KBM-7 (cell line): ENCODE results near the gene CUL3.
A peak's percentile ranks its signal among the peaks of the same experiment; 100 is the strongest.
"Not testable (repeated sequence)": the region's sequence is repeated elsewhere in the genome, so short reads cannot be mapped to it uniquely, and the experiment has no call there.

Source experiments
- DNase-seq: peaks from one replicate; pipeline ENCODE4 v3.0.0-alpha.2; 2015
- in situ Hi-C: fragments of 300-500 bp; cut with MboI; formaldehyde crosslinking; loops from 2 replicates; pipeline ENCODE4 v1.14.3; 2020; ENCODE audit warnings: low sequenced_read_pairs, low pct_unique_long_range_greater_than_20kb, mixed read lengths

CUL3 gene

DNA sequence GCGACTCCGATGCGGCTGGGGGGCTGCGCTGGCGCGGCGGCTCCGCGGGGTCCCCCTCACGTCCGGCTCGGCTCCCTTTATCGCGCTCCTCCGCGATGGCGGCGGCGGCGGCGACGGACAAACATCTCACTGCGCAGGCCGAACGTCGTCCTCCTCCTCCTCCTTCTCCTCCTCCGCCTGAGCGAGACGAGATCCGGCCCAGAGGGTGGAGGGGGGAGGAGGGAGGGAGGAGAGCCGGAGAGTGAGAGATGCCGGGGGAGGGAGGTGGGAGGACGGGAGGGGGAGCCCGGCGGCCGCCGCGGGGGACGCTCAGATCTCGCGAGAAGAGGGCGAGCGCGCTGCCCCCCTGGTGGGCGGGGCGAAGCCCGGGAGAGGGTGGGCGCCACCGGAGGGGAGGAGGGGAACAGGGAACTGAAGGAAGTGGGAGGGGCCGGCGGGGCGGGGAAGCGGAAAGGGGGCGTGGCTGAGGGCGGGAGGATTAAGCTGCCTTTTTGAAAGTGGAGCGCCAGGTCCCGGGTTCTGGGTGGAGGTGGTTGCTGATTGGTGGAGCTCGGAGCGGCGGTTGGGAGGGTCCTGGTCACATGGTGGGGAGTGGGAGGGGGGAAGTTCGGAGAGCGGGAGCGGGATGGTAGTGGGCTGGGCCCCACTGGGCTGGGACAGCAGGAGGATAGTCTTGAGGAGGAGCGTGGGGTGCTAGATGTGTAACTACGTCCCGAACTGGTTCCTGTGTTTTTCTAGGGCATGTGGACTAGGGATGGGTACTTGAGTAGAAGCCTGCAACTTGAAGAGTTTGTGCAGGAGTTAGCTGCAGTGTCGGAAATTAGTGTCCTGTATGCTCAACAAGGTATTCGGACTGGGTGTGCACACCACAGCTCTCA, at the start of gene CUL3:
Gene CUL3 (minus strand): TSS at position 153 of the 878 bp plus-strand sequence. CDS start 354 bp downstream, outside the sequence.
- in situ Hi-C loops, result no loop called here

DNA sequence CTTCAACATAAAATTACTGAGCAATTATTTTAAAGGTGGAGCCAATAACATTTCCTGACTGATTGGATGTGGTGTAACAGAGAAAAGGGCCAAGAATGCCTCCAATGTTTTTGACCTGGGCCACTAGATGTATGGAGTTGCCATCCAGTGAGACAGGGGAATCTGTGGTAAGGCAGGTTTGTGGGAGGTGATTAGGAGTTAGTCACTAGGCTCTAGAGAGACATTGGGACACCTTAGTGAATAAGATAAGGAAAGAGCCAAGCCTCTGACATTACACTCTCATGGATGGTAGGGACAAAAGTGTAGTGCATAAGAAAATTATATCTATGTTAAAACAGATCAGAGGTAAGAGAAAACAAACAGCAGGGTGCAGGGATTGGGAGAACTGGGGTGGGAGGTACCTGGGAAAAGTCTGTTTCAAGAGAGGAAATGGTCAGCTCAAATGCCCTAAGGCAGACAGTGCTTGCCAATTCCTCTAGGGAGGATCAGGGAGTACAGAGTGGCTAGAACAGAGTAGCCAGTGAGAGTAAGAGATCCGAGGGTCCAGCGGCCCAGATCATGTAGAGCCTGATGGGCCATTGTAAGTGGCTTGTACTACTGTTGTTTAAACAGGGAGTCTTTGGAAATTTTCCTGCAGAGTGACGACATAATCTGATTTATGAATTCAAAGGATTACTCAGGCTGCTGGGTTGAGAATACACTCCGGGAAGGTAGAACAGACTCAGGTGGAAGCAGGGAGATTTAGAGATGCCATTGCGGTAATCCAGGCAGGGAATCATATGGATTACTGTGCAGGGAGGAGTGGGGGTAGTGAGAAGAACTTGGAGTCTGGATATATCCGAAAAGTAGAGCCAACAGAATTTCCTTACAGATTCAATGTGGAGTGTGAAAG, 45.7 kb upstream of the CUL3 start:
- in situ Hi-C loops, result no loop called here
- no peak for DNase-seq

More for the DNA sequence above, at the start of gene CUL3:
- DNase-seq, result peak; percentile 97

DNA sequence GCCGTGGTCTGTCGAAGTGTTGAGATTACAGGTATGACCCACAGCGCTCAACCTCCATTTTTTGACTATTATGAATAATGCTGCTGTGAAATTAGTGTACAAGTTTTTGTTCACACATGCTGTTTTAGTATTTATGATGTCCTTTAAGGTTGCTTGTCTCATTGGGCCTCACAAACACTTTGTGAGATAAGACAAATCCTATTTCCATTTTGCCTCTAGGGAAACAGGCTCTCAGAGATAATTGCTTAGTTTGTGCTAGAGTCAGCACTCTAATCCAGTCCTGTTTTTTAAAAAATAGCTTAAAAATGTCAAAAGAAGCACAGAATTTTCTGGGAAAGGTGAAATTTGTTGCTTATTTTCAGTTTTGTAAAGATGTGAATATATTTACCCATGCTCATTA, 43.3 kb upstream of the CUL3 start:
- no peak for DNase-seq
- in situ Hi-C loops, result no loop called here

DNA sequence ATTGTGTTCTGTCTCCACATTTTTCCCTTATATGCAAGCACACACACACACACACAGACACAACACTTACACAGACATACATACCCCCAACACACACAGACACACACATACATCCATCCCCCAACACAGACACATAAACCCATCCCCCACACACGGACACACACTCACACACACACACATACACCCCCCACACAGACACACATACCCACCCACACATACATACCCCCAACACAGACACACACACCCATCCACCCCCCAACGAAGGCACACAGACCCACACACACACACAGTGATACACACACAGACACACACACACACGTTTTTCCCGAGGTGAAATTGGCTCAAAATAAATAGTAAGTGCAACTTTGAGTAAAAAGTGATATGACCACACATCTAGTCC, 41.6 kb upstream of the CUL3 start:
- in situ Hi-C loops, result no loop called here
- DNase-seq, result no peak

DNA sequence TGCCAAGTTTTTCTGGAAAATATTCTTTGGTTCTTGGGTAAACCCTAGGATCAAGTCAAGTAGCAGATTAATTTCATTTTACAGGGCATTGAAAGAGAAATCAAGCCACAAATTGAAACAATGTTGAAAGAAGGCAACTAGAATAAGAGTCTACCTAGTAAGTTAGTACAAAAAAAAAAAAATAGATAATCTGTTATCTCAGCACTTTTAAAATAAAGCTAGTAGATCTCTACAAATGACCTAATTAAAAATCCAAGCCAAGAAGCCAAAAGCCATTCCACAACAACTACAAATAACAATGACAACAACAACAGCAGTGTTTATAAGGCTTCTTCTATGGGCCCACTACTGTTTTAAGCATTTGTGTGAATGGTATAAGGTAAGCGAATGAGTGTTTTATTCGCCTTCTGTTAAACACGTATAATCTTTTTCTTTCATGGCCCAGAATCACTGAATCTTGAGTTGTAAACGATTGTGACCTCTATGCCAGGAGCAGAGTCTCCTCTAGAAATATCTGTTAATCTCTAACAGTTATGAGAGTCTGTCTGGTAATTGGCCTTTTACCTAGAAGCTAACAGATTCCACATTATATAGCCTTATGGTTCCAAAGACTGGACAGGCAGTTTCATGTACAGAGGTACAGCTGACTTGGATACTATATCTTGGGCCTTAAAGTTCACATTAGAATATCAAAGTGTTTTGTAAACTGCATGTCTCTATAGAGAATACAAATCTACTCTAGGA, 28.6 kb upstream of the CUL3 start:
- no peak for DNase-seq
- in situ Hi-C loops, result no loop called here

DNA sequence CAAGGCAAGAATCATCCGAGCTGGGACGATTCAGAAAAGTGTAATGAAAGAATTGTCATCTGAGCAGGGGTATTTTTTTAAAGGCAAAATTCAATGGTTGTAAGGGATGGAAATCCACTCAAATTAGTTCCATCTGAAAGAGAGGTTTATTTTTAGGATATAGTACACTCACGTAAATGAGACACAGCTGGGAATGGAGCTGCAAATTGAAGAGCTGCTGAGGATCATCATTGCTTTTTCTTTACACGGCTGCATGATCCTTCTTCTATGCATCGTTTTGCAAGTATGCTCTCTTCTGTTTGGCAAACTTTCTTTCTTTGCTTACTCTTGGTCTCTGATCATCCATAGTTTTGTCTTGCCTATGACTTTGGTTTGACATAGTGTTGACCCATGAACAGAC, 27.4 kb upstream of the CUL3 start:
- in situ Hi-C loops, result no loop called here

DNA sequence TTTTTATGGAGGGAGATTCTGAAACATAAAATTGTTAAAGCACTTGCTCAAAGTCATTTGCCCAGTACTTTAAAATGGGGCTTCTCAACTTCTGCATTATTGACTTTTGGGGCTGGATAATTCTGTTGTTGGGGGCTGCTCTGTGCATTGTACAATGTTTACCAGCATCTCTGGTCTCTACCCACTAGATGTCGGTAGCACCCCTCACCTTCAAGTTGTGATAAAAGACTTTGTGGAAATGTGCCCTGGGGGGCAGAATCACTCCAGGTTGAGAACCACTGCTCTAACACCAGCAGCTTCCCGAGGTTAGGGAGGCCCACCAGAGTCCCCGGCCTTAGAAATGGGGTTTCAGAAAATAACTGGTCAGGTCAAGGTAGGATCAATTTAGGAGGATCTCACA, 26.8 kb upstream of the CUL3 start:
- in situ Hi-C loops, result no loop called here
- no peak for DNase-seq

More for the DNA sequence above, 27.4 kb upstream of the CUL3 start:
- DNase-seq, result no peak

DNA sequence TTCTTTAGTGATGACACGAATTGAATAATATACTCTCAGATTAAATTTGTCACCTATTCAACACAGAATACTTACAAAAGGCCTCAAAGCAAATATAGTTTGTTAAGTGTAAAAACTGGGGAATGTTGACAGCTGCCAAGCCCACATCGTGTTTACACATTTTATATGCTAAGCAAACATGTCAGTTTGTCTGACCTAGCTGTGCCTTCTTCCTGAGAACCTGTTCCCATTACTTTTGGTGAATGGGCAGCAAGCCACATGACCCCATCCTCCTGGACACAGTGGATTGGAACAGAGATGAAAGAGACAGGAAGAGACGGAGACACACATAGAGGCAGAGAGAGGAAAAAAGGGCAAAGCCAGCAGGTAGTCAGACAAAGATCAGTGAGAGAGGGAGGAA, 22.9 kb upstream of the CUL3 start:
- DNase-seq, result no peak
- in situ Hi-C loops, result no loop called here

DNA sequence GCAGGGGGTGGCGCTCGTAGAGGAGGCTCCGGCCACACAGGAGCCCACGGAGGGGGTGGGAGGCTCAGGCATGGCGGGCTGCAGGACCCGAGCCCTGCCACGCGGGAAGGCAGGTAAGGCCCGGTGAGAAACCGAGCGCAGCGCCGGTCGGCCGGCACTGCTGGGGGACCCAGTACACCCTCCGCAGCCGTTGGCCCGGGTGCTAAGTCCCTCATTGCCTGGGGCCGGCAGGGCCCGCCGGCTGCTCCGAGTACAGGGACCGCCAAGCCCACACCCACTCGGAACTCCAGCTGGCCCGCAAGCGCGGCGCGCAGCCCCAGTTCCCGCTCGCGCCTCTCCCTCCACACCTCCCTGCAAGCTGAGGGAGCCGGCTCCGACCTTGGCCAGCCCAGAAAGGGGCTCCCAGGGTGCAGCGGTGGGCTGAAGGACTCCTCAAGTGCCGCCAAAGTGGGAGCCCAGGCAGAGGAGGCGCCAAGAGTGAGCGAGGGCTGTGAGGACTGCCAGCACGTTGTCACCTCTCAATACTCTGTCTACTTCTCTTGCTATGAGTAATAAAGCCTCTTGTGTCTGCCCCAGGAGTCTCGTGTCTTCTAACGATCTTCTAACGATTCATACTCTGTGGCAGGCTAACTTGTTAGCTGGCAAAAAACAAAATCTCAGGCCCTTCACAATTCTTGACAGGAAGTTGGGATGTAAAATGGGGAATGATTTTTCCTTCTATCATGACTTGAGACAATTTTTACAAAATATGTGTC, 18.8 kb upstream of the CUL3 start:
- DNase-seq, in situ Hi-C loops: not testable (repeated sequence)

DNA sequence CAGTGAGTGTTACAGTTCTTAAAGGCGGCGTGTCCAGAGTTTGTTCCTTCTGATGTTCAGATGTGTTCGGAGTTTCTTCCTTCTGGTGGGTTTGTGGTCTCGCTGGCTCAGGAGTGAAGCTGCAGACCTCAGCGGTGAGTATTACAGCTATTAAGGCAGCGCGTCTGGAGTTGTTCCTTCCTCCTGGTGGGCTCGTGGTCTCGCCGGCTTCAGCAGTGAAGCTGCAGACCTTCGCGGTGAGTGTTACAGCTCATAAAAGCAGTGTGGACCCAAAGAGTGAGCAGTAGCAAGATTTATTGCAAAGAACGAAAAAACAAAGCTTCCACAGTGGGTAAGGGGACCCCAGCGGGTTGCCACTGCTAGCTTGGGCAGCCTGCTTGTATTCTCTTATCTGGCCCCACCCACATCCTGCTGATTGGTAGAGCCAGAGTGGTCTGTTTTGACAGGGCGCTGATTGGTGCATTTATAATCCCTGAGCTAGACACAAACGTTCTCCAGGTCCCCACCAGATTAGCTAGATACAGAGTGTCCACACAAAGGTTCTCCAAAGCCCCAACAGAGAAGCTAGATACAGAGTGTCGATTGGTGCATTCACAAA, 17.7 kb upstream of the CUL3 start:
- peak; percentile 67 for DNase-seq

DNA sequence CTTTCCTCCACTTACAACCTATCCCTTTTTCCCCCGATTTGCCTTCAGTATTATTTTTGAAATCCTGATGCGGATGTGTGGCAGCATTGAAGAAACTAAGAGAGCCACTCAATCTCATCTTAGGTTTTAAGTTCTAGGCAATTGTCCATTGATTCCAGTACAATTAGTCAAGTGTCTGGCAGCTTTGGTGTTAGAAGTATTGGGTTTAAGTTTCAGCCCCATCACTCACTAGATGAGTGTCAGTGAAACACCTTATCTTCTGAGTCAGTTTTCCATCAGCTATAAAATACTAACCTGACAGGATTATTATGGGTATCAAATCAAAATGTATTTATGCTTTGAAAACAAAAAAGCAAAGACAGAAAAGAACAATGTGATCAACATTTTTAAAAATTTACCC, 16.8 kb upstream of the CUL3 start:
- in situ Hi-C loops, result no loop called here
- no peak for DNase-seq

More for the DNA sequence above, 17.7 kb upstream of the CUL3 start:
- in situ Hi-C loops, result not testable (repeated sequence)

DNA sequence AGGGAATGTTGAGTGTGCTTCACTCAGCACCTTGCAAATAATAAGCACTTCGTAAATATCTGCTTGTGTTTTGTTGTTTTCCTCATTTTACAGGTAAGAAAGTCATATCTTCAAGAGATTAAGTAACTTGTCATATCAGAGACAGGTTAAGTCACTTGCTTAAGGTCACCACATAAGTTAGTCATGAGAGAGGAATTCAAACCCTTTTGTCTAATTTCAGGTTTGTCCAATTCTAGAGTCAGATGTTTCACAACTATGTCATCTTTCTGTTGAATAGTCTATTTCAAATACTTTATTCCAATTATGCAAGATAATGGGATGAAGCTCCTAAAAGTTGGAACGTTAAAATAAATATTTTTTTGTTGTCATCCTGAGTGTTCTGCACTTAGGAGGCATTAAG, 13.5 kb upstream of the CUL3 start:
- DNase-seq, result no peak
- in situ Hi-C loops, result no loop called here

DNA sequence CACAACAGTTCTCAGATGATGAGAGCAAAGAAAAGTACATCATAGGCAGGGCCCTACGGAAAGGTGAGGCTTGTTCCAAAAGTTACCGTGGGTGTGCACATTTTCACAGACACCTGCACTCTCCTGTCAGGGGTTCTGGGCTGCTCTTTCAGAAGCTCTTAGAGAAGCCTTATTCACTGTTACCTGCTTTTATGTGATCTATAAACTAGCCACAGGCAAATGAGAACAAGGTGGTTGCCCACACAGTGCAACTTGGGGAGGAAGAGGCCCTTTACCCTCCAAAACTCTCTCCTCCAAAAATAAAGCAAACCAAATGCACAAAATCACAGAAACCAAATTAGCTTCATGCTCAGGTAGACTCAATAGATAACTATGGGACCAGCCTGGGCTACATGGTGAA, 11.1 kb upstream of the CUL3 start:
- in situ Hi-C loops, result no loop called here
- no peak for DNase-seq

DNA sequence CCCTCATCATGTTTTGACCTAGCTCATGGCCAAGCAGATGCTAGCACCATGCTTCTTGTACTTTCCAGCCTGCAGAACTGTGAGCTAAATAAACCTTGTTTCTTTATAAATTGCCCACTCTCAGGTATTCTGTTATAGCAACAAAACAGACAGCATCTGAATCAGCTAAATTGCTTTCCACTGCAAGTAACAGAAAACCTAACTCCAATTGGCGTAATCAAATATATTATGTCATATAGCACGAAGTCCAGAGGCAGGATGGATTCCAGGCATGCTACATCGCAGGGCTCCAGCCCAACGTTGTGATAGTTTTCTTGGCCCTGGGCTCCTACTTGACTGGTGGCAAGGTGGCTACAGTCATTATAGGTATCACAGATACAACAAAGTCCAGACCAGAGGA, 10.4 kb upstream of the CUL3 start:
- in situ Hi-C loops, result no loop called here
- no peak for DNase-seq

DNA sequence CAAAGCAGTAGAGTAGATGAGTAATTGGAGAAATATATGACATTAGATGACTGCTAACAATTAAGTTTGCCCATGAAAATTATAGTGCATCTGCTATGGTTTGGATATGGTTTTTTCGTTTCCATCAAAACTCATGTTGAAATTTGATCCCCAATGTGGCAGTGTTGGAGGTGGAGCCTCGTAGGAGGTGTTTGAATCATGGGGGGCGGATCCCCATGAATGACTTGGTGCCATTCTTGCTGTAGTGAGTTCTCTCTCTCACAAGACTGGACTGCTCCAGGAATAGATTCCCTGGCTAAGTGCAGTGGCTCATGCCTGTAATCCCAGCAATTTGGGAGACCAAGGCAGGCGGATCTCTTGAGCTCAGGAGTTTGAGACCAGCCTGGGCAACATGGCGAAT, 9.7 kb upstream of the CUL3 start:
- no peak for DNase-seq
- in situ Hi-C loops, result no loop called here

DNA sequence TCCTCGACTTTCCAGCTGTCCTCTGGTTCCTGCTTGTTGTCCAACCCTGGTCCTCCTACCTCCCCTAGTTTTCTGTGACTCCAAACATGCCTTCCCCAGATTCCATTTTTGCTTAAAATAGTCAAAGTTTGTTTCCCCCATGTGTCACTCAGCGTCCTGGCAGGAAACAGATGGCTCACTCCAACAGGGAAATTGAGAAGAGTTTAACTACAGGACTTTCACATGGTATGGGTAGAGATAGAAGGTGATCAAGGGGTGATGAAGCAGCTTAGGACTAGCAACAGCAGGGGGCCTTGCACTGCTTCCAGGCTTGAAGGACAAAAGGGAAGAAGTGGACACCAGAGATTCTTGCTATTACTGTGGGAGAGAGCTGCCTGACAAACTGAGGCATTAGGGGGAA, 6.1 kb upstream of the CUL3 start:
- in situ Hi-C loops, result no loop called here
- DNase-seq, result peak; percentile 76

DNA sequence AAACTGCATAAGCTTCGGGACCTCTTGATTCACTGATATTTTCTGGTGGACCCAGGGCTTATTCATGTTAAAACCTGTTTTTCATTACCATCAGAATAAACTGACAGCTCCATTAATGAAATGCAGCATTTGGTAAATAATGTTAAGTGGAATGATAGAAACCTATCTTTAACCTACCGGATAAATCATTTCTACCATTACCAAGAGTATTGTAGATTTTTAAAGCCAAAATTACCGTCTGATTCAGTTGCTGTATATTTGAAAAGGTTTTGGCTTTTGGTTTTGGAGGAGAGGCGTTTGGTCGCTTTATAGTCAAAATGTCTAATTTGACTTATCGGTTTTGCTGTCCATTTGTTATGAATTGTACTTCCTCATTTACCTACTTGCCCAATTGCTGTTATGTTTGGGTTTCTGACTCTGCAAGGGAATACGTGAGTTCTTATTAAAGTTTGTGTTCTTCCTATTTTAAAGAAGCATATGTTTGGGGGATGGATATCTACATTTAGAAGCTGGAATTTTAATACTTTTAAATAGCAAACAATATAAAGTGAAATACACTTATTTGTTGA, 1.0 kb upstream of the CUL3 start:
- DNase-seq, result peak; percentile 74
- in situ Hi-C loops, result no loop called here

DNA sequence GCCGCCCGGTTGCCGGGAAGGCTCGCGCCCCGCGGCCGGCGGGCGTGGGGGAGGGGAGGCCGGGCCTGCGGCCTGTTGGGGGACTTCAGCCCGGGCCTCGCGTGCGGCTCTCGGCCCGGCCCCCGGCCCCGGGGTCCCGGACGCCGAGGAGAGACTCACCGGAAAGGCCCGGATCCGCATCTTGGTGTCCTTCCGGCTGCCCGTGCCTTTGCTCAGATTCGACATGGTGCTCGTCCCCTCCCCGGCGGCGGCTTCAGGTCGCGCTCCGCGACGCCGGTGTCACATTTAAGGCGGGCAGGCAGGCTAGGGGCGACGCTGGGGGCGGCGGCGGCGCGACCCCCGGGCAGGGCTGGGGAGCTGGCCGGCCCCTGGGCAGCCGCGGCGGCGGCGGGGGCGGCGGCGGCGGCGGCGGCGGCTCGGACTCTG, 365 bp downstream of the CUL3 start:
- in situ Hi-C loops, result no loop called here

More for the DNA sequence above, 365 bp downstream of the CUL3 start:
- no peak for DNase-seq
